ENCODE results near the gene EEFSEC.
A peak's percentile ranks its signal among the peaks of the same experiment; 100 is the strongest.

EEFSEC gene, protein sequence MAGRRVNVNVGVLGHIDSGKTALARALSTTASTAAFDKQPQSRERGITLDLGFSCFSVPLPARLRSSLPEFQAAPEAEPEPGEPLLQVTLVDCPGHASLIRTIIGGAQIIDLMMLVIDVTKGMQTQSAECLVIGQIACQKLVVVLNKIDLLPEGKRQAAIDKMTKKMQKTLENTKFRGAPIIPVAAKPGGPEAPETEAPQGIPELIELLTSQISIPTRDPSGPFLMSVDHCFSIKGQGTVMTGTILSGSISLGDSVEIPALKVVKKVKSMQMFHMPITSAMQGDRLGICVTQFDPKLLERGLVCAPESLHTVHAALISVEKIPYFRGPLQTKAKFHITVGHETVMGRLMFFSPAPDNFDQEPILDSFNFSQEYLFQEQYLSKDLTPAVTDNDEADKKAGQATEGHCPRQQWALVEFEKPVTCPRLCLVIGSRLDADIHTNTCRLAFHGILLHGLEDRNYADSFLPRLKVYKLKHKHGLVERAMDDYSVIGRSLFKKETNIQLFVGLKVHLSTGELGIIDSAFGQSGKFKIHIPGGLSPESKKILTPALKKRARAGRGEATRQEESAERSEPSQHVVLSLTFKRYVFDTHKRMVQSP

DNA sequence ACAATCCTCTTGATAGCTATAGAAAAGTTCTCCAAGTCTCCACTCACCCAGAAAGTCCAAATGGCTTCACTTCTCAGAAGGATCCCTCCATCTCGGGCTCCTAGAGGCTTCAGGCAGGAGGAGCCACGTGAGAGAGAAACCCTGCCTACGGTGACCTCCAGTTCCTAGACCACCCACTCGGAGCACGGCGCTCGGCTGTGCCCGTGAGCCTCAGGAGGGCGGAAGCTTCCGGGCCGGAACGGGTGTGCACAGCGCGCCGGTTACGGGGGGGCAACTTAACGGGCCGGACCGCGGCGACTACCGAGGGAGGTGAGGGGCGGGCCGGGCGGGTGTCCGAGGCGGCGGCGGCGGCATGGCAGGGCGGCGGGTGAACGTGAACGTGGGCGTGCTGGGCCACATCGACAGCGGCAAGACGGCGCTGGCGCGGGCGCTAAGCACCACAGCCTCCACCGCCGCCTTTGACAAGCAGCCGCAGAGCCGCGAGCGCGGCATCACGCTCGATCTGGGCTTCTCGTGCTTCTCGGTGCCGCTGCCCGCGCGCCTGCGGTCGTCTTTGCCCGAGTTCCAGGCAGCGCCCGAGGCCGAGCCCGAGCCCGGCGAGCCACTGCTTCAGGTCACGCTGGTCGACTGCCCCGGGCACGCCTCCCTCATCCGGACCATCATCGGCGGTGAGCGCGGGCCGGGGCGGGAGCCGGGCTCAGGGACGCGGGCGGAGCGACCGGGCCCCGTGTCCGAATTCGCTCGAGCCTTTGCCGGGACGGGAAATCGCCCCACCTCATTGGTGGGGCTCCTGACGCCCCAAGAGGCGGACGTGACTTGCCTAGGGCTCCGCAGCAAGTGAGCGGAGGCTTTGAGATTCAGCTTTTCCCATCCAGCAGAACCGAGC, at the start of gene EEFSEC:
Gene EEFSEC (plus strand): TSS at position 326 of the 886 bp plus-strand sequence. CDS start 27 bp downstream, at position 353.
- peak; percentile 76 to 79 for DNase-seq (ENCODE audit: low read depth in 2 of 2)

GRCh38 chr3:128107834-128108233, 45.4 kb upstream of the EEFSEC start:
- no peak for DNase-seq (ENCODE audit: low read depth in 2 of 2)

DNA sequence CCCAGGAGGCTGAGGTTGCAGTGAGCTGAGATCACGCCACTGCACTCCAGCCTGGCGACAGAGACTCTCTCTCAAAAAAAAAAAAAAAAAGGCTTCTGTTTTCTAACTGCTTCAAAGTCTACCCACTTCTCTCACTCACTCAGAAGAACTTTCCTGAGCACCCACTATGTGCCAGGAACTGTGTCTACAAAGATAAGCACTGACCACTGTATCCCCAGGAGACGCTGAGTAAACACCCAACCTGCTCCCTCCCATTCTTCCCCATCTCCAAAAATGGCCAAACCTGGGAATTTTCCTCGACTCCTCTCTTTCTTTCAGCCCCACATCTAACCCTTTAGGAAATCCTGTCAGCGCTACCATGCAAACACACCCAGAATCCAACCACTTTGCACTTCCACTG, 42.1 kb upstream of the EEFSEC start:
- DNase-seq (ENCODE audit: low read depth in 2 of 2): no peak

GRCh38 chr3:128112357-128112968, 40.8 kb upstream of the EEFSEC start:
- DNase-seq (ENCODE audit: low read depth in 2 of 2): peak in 1 of 2 donors; percentile 31

GRCh38 chr3:128113817-128114794, 39.2 kb upstream of the EEFSEC start:
- no peak for DNase-seq (ENCODE audit: low read depth in 2 of 2)

DNA sequence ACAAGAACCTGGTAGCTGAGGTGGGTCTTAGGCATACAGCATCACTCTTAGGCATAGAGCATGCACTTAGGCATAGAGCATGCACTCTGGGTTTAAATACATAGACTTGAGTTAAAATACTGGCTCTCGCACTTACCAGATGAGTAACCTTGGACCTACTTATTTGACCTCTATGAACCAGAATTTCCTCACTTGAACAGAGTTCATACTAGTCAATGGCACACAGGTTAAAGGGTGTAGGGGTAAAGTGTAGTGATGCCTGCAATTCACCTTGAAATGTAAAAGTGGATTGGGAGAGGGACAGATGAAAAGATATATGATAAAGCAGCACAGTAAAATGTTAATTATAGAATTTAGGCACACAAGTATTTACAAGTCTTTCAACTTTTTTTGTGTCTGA, 31.3 kb upstream of the EEFSEC start:
- no peak for DNase-seq (ENCODE audit: low read depth in 2 of 2)

DNA sequence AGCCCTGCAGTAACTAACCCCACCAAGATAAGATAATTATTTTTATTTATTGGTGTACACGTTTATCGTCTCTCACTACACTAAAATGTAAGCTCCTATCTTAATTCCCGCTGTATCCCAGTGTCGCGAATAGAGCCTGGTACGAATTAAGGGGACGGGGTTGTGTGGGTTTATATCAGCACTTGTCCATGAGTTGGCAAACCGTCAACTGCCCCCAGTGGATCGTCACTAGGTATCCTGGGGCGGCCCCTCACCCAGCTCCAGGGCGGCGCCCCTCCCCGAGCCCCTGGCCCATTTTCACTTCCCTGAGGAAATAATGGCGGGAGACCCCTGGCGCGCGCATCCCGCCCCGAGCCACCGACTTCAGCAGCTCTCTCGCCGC, 30.1 kb upstream of the EEFSEC start:
- no peak for DNase-seq (ENCODE audit: low read depth in 2 of 2)

DNA sequence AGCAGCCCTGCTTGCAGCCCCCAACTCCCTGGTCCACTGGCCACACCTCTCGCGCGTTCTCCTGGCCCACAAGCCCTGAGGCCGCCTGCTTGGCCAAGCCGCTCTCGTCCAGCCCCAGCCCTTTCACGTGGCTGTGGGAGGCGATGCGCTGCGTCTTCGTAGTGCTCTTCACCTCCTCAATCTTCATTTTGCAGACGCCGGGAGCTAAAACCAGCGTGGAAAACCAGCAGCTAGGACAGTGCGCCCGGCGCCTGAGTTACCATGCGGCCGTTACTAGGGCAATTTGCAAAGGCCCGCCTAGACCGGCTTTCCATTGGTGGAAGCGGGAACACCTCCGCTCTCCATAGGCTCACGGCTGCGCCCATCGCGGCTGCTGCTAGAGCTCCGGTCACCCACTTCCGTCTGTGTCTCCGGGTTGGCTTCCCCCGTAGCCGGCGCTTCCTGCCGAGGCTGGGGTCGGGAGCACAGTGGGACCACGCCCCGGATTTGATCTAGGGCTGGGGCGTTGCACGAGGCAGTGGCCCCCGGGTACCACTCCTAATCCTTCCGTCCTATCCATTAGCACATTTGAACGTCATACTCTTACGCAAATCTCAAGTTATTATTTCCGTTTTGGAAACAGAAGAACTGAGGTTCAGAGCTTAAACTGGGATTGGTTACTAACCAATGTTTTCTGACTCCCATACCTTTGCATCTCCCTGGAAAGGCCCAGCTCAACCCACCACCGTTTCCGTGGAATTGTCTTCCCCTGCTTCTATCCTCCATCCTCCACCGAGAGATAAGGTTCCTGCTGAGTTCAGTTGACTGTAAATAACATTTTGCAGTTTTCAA, 29.5 kb upstream of the EEFSEC start, which contains the start of gene RUVBL1:
Gene RUVBL1 (minus strand): TSS at position 275 of the 831 bp plus-strand sequence. CDS start 88 bp downstream, at position 187.
- DNase-seq (ENCODE audit: low read depth in 2 of 2): peak; percentile 95 to 97

DNA sequence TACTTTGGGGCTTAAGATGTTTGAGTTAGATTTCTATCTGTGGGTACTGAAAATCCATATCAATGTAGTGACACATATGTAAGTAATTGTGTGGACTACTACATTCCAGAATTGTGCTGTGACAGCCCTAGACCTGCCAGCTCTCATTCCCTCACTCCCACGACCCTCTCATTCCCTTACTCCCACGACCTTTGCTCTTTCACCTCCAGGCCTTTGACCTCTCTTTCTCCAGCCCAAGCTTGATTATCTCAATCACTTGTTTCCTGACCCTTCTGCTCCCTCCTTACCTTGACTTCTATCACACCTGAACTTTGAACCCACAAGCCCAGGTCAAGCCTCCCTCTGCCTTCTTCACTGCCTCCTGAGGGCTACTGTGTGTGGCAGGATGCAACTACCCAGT, 26.0 kb upstream of the EEFSEC start:
- DNase-seq (ENCODE audit: low read depth in 2 of 2): no peak

- DNase-seq (ENCODE audit: low read depth in 2 of 2): no peak
Measured at GRCh38 chr3:128128251-128128650, 25.0 kb upstream of the EEFSEC start.

DNA sequence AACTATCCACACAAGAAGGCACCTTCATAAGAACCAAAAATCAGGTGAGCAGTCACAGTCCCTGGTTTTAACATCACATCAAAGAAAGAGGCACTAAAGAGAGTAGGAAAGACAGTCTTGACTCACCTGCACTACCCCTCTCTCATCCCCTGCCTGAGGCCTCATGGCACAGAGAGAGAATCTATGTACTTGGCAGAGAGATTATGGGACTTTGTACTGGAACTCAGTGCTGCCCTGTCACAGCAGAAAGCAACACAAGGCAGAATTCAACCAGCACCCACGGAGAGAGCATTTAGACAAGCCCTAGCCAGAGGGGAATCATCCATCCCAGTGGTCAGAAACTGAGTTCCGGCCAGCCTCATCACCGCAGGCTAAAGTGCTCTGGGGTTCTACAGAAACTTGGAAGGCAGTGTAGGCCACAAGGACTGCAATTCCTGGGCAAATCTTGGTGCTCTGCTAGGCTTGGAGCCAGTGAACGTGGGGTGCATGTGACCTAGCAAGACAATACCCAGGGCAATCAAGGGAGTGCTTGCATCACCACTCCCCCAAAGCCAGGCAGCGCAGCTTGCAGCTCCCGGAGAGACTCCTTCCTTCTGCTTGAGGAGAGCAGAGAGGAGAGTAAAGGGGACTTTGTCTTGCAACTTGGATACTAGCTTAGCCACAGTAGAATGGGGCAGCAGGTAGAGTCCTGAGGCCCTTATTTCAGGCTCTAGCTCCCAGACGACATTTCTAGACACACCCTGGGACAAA, 21.2 kb upstream of the EEFSEC start:
- no peak for DNase-seq (ENCODE audit: low read depth in 2 of 2)

GRCh38 chr3:128133273-128133883, 19.9 kb upstream of the EEFSEC start:
- no peak for DNase-seq (ENCODE audit: low read depth in 2 of 2)

DNA sequence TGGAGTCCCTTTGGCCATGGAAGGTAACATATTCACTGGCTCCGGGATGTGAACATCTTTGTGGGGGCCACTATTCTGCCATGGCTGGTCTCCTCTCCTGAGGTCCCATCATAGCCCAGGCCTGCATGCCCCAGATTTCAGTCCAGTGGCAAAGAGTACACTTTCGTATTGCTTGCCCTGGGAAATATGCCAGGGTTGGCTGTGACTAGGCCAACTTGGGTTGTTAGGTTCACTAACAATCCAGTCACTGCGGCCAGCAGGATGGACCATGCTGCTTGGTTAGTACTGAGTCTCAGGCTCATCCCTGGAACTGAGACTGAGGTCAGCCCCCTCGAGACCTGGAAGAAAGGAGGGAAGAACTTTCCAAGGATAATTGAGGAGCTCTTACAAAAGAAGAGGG, 9.8 kb upstream of the EEFSEC start:
- no peak for DNase-seq (ENCODE audit: low read depth in 2 of 2)

DNA sequence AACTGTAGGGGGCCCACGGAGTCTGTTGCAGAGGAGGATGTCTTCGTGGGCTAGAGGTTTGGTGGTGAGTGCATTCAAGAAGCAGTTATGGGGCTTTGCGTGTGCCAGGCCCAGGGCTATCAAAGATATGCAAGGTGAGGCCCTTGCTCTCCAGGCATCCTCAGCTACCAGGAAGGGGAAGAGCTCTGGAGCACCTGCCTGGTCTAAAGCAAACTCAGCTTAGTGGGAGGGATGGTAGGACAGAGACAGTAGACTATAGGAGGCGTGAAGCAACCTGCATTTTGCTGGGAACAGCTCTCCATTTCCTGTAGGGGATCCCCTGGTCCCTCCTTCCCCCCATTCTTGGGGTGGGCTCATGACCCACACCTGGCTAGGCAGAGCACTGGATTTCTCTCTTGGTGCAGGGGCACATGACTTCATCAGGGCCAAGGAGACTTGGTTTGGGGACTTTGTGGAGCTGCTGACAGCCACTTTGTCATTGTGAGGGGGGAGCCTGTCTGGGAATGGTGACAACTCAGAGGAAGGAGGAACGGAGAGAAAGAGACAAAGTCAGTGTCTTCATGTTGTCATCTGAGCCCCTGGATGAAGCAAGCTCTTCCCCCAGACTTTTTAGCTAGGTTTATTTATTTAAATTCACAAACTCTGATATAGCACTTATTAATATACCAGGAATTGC, 8.6 kb upstream of the EEFSEC start:
- DNase-seq (ENCODE audit: low read depth in 2 of 2): no peak

DNA sequence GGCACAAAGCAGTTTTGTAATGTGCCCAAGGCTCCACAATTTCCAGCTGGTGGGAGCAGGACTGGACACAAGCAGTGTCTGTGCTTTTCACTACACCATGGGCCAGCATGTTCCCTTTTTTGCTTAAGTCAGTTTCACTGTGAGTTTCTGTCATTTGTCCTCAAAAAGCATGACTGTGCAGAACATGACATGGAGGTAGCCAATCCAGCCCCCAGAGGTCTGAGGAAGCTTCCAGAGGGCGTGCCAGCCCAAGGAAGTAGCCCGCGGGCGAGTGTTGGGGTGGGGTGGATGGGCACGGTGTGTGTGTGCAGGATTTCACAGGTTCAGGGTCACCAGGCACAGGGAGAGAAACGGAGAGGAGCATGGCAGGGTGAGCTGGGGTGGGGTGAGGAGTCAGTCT, 8.0 kb upstream of the EEFSEC start:
- DNase-seq (ENCODE audit: low read depth in 2 of 2): no peak

- DNase-seq (ENCODE audit: low read depth in 2 of 2): no peak
Measured at GRCh38 chr3:128146201-128146600, 7.1 kb upstream of the EEFSEC start.

- DNase-seq (ENCODE audit: low read depth in 2 of 2): no peak
Measured at GRCh38 chr3:128149650-128150049, 3.6 kb upstream of the EEFSEC start.

DNA sequence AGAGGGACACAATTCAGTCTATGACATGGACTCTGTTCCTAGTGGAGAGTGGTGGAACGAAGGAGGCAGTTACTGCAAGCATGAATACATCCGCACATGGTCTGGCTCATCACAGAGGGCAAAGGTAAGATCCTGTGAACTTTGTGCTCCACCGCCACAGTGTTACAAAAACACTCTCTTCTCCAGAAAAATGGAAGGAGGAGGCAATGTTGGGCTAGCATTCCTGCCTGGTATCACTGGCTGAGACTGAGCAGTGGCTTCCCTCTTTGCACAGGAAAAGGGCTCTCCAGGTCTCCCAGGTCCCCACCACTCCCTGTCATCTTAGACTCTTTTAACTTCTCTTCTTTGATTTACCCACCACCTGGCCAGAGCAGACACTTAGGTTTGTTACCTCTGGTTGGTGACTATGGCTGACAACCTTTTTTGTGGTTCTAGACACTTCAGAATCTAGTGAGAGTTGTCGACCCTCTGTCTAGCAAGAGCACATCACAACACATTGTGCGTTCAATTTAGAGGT, 1.5 kb upstream of the EEFSEC start:
- DNase-seq (ENCODE audit: low read depth in 2 of 2): no peak
